Measurements from ENCODE around the gene KLHL29. TPM values are rescaled to one million over a fixed set of nuclear protein-coding genes. Genes with fewer than 3 reads are reported as not detected.

Gene KLHL29
- total and polyA plus RNA-seq, 5 donors from 2014 or later, result 0.09 to 1.3 (median 0.24) TPM

DNA sequence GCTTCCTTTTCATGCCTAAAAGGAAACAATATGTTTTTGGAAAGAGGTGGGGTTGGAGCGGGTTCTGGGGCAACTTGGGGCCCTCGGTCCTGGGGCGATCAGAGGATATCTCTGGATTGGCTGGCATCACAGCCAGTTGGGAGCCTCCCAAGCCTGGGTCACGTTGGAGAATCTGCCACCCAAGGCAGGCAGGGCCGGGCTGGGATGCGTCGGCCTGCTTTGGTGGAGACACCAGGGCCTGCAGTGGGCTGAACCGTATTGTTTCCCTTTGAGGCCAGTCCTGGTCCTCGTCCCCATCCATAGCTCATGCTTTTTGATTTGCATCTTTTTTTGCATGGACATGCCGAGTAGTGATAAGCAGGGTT is 306.1 kb downstream of the KLHL29 start:
- H3K27ac ChIP-seq (ENCODE audit: insufficient read depth, low read length, poor library complexity, severe bottlenecking), result no peak overlapping the region
- H3K4me1 ChIP-seq (ENCODE audit: control insufficient read depth, insufficient read depth, low read length, poor library complexity, severe bottlenecking), result no peaks in the 10 kb centered on the region
- Mint-ChIP-seq H3K27me3 (no peaks in the 10 kb centered on the region), H3K4me1 (peaks cover 0 to 3% (median 0%) of the 10 kb centered on the region in 4 donors), H3K27ac (no peak overlapping the region), H3K9me3 (no peaks in the 10 kb centered on the region), H3K36me3 (peaks cover 8% of the 10 kb centered on the region), H3K4me3 (no peak overlapping the region)
- DNase-seq, result no peak
- no peak overlapping the region for H3K4me3 ChIP-seq (ENCODE audit: low read depth, low read length)
- H3K36me3 ChIP-seq (ENCODE audit: control insufficient read depth, insufficient read depth, low read length), result no peaks in the 10 kb centered on the region
- no peaks in the 10 kb centered on the region for H3K27me3 ChIP-seq (ENCODE audit: control insufficient read depth, insufficient read depth, low read length)
- no peak for ATAC-seq (ENCODE audit: low read depth in 2 of 2)
- no peaks in the 10 kb centered on the region for H3K9me3 ChIP-seq (ENCODE audit: control insufficient read depth in 2 of 2, low read length in 2 of 2)

DNA sequence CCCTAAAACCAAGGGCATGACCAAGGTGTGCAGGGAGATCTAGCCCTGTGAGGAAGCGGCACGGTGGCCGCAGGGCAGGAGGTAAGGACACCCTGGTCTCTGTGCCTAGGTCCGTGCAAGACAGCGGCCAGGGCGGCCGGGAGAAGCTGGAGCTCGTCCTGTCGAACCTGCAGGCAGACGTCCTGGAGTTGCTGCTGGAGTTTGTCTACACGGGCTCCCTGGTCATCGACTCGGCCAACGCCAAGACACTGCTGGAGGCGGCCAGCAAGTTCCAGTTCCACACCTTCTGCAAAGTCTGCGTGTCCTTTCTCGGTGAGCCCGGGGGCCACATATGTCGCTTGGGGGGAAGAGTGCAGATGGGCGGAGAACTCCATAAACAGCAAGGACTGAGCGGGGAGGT is 306.6 kb downstream of the KLHL29 start:
- Mint-ChIP-seq H3K4me3 (no peak overlapping the region), H3K36me3 (peaks cover 8% of the 10 kb centered on the region), H3K9me3 (no peaks in the 10 kb centered on the region), H3K27ac (no peak overlapping the region), H3K4me1 (peaks cover 0 to 3% (median 0%) of the 10 kb centered on the region in 4 donors), H3K27me3 (no peaks in the 10 kb centered on the region)
- no peak overlapping the region for H3K27ac ChIP-seq (ENCODE audit: insufficient read depth, low read length, poor library complexity, severe bottlenecking)
- H3K36me3 ChIP-seq (ENCODE audit: control insufficient read depth, insufficient read depth, low read length), result no peaks in the 10 kb centered on the region
- H3K9me3 ChIP-seq (ENCODE audit: control insufficient read depth in 2 of 2, low read length in 2 of 2), result no peaks in the 10 kb centered on the region
- no peak for DNase-seq
- H3K4me3 ChIP-seq (ENCODE audit: low read depth, low read length), result no peak overlapping the region
- no peaks in the 10 kb centered on the region for H3K4me1 ChIP-seq (ENCODE audit: control insufficient read depth, insufficient read depth, low read length, poor library complexity, severe bottlenecking)
- ATAC-seq (ENCODE audit: low read depth in 2 of 2), result no peak
- no peaks in the 10 kb centered on the region for H3K27me3 ChIP-seq (ENCODE audit: control insufficient read depth, insufficient read depth, low read length)

DNA sequence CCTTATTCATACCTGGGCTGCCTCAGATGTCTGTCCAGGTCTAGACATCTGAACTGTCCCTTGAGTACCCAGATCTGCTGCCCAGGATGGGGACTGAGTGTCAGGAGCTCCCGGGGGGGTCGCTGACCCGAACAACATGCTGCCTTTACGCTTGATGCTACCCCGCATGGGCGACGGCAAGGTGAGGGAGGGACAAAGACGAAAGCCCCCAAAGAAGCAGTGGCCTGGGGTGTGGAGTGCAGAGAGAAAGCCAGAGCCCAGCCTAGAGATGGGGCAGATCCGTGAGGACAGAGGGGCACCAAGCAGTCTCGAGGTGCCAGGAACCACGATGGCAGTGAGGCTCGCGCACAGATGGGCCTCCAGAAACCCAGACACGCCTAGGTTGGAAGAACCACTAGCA is 307.3 kb downstream of the KLHL29 start:
- Histone ChIP-seq H3K27ac (ENCODE audit: insufficient read depth, low read length, poor library complexity, severe bottlenecking) (no peak overlapping the region), H3K4me1 (ENCODE audit: control insufficient read depth, insufficient read depth, low read length, poor library complexity, severe bottlenecking) (no peaks in the 10 kb centered on the region), H3K27me3 (ENCODE audit: control insufficient read depth, insufficient read depth, low read length) (no peaks in the 10 kb centered on the region), H3K4me3 (ENCODE audit: low read depth, low read length) (no peak overlapping the region), H3K36me3 (ENCODE audit: control insufficient read depth, insufficient read depth, low read length) (no peaks in the 10 kb centered on the region), H3K9me3 (ENCODE audit: control insufficient read depth in 2 of 2, low read length in 2 of 2) (no peaks in the 10 kb centered on the region)
- DNase-seq (no peak), ATAC-seq (ENCODE audit: low read depth in 2 of 2) (no peak)
- H3K4me3 Mint-ChIP-seq, result no peak overlapping the region
- H3K4me1 Mint-ChIP-seq, result peaks cover 0 to 3% (median 0%) of the 10 kb centered on the region in 4 donors
- H3K27me3 Mint-ChIP-seq, result no peaks in the 10 kb centered on the region
- no peaks in the 10 kb centered on the region for H3K9me3 Mint-ChIP-seq
- peaks cover 8% of the 10 kb centered on the region for H3K36me3 Mint-ChIP-seq
- no peak overlapping the region for H3K27ac Mint-ChIP-seq

DNA sequence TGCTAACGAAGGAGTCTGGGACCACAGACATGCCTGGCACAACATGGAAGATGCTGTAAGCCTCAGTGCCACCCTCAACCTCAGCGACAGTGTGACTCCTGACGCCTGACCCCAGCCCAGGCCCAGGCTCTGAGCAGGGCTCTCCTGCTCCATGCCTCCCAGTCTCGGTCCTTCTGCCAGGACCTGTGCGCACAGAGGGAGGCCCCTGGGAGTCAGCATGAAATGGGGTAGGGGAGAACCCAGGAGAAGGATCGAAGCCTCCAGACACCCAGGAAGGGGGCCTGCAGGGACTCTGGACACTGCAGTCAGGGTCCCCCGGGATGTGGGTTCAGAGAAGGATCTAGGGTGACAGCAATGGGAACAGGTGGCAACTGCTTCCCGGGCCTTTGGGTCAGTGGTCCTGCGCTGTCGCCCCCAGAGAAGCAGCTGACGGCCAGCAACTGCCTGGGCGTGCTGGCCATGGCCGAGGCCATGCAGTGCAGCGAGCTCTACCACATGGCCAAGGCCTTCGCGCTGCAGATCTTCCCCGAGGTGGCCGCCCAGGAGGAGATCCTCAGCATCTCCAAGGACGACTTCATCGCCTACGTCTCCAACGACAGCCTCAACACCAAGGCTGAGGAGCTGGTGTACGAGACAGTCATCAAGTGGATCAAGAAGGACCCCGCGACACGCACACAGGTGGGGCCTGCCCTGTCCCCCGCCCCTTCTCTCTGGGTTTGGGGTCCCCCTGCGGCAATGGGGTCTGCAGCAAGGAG is 308.0 kb downstream of the KLHL29 start:
- Histone ChIP-seq H3K9me3 (ENCODE audit: control insufficient read depth in 2 of 2, low read length in 2 of 2) (no peaks in the 10 kb centered on the region), H3K4me1 (ENCODE audit: control insufficient read depth, insufficient read depth, low read length, poor library complexity, severe bottlenecking) (no peaks in the 10 kb centered on the region), H3K27ac (ENCODE audit: insufficient read depth, low read length, poor library complexity, severe bottlenecking) (no peak overlapping the region), H3K4me3 (ENCODE audit: low read depth, low read length) (no peak overlapping the region), H3K36me3 (ENCODE audit: control insufficient read depth, insufficient read depth, low read length) (no peaks in the 10 kb centered on the region), H3K27me3 (ENCODE audit: control insufficient read depth, insufficient read depth, low read length) (no peaks in the 10 kb centered on the region)
- no peak for DNase-seq
- ATAC-seq (ENCODE audit: low read depth in 2 of 2), result no peak
- Mint-ChIP-seq H3K36me3 (peaks cover 8% of the 10 kb centered on the region), H3K9me3 (no peaks in the 10 kb centered on the region), H3K4me1 (peaks cover 0 to 3% (median 0%) of the 10 kb centered on the region in 4 donors), H3K27ac (no peak overlapping the region), H3K4me3 (no peak overlapping the region), H3K27me3 (no peaks in the 10 kb centered on the region)

DNA sequence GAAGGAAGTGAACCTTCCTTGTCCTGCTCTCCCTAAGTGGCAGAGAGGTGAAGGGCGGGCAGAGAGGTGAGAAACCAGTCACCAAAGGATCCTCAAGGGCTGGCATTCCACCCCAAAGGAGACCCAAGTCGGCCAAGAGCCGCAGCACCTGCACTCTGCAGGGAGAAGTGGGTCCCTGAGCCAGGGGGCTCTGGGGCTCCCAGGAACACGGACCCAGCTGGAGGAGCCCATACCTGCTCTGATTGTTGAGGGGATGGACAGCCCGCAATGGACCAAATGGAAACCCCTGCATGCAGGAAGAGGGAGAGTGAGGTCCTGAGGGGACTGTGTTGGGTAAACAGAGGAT is 308.6 kb downstream of the KLHL29 start:
- Mint-ChIP-seq H3K4me1 (peaks cover 0 to 3% (median 0%) of the 10 kb centered on the region in 4 donors), H3K36me3 (peaks cover 8% of the 10 kb centered on the region), H3K27ac (no peak overlapping the region), H3K4me3 (no peak overlapping the region), H3K9me3 (no peaks in the 10 kb centered on the region), H3K27me3 (no peaks in the 10 kb centered on the region)
- H3K27me3 ChIP-seq (ENCODE audit: control insufficient read depth, insufficient read depth, low read length), result no peaks in the 10 kb centered on the region
- no peaks in the 10 kb centered on the region for H3K36me3 ChIP-seq (ENCODE audit: control insufficient read depth, insufficient read depth, low read length)
- no peaks in the 10 kb centered on the region for H3K9me3 ChIP-seq (ENCODE audit: control insufficient read depth in 2 of 2, low read length in 2 of 2)
- H3K4me1 ChIP-seq (ENCODE audit: control insufficient read depth, insufficient read depth, low read length, poor library complexity, severe bottlenecking), result no peaks in the 10 kb centered on the region
- ATAC-seq (ENCODE audit: low read depth in 2 of 2), result no peak
- no peak overlapping the region for H3K27ac ChIP-seq (ENCODE audit: insufficient read depth, low read length, poor library complexity, severe bottlenecking)
- no peak overlapping the region for H3K4me3 ChIP-seq (ENCODE audit: low read depth, low read length)
- no peak for DNase-seq

DNA sequence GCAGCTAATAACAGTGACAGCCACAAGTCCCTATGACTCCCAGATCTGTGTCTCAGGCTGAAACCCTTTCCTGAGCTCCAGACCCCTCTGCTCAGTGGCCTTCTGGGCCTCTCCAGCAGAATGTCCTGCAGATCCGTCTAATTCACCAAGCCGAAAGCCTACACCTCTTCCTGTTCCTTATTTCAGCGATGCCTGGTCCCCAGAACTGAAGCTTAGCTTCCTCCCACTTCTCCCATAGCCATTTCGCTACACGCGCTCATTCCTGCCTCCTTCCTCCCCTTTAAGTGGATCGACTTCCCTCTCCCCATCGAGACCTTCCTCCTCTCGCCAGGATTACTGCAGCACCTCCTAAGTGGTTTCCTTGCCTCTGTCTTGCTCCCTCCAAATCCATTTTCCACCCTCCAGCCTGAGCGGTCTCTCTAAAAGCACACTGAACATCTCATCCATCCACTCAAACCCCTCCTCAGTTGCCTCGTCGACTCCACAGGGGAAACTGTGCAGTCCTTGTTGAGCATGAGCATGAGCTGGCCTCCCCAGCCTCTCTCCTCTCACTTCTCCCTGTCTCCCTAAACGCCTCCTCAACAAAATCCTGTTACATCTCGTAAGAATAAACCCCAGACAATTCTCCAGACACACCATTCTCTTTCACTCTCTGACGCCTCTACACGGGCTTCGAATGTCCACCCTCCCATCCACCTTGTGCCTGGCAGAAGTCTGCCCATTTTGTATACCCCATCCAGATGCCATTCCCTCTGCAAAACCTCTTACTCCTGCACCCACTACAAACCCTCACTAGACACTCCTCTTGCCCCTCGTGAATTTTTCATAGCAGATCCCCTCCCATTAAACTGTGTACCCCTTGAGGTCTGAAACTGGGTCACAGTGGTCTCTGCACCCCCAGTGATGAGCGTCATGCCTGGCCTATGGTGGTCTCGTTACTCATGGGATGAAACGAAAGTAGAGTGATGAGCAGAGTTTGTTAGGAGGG is 309.4 kb downstream of the KLHL29 start:
- H3K27ac Mint-ChIP-seq, result peak overlapping the region in 1 of 3 donors; percentile 79
- no peak for ATAC-seq (ENCODE audit: low read depth in 2 of 2)
- H3K36me3 ChIP-seq (ENCODE audit: control insufficient read depth, insufficient read depth, low read length), result no peaks in the 10 kb centered on the region

DNA sequence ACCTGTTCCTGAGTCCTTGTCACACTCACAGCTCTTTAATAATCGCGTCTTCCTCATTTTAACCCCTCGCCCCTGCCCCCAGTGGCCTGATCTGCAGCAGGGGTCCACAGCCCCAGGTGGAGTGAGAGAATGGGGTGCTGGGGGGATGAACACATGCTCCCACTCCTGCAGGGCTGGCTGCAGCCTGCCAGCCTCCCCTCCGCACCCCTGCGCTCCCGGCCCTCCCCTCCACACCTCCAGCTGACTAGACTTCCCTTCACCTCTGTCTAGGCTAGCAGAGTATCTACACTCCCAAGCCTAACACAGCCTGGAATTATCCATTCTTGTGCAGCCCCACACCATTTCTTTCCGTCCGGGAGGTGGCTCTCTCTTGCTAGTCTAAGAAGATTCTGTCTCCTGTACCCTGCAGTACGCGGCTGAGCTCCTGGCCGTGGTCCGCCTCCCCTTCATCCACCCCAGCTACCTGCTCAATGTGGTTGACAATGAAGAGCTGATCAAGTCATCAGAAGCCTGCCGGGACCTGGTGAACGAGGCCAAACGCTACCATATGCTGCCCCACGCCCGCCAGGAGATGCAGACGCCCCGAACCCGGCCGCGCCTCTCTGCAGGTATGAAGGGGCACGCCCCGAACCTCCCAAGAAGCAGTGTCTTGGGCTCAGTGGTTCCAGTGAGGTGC is 310.4 kb downstream of the KLHL29 start:
- ATAC-seq (ENCODE audit: low read depth in 2 of 2) (no peak), DNase-seq (no peak)
- H3K36me3 Mint-ChIP-seq, result peaks cover 16% of the 10 kb centered on the region
- no peaks in the 10 kb centered on the region for H3K27me3 Mint-ChIP-seq
- Histone ChIP-seq H3K27me3 (ENCODE audit: control insufficient read depth, insufficient read depth, low read length) (no peaks in the 10 kb centered on the region), H3K9me3 (ENCODE audit: control insufficient read depth in 2 of 2, low read length in 2 of 2) (no peaks in the 10 kb centered on the region), H3K36me3 (ENCODE audit: control insufficient read depth, insufficient read depth, low read length) (no peaks in the 10 kb centered on the region), H3K4me1 (ENCODE audit: control insufficient read depth, insufficient read depth, low read length, poor library complexity, severe bottlenecking) (no peaks in the 10 kb centered on the region), H3K4me3 (ENCODE audit: low read depth, low read length) (no peak overlapping the region), H3K27ac (ENCODE audit: insufficient read depth, low read length, poor library complexity, severe bottlenecking) (no peak overlapping the region)
- H3K4me3 Mint-ChIP-seq, result peak overlapping the region in 1 of 4 donors; percentile 54
- H3K9me3 Mint-ChIP-seq, result no peaks in the 10 kb centered on the region
- no peak overlapping the region for H3K27ac Mint-ChIP-seq
- peaks cover 0 to 3% (median 0%) of the 10 kb centered on the region in 4 donors for H3K4me1 Mint-ChIP-seq

More for the DNA sequence above, 309.4 kb downstream of the KLHL29 start:
- no peak overlapping the region for H3K4me3 ChIP-seq (ENCODE audit: low read depth, low read length)
- peak overlapping the region in 2 of 4 donors; percentile 3 to 8 for H3K4me3 Mint-ChIP-seq
- H3K4me1 Mint-ChIP-seq, result peaks cover 0 to 3% (median 0%) of the 10 kb centered on the region in 4 donors
- no peak for DNase-seq
- peaks cover 8% of the 10 kb centered on the region for H3K36me3 Mint-ChIP-seq
- no peaks in the 10 kb centered on the region for H3K9me3 ChIP-seq (ENCODE audit: control insufficient read depth in 2 of 2, low read length in 2 of 2)
- no peak overlapping the region for H3K27ac ChIP-seq (ENCODE audit: insufficient read depth, low read length, poor library complexity, severe bottlenecking)
- H3K4me1 ChIP-seq (ENCODE audit: control insufficient read depth, insufficient read depth, low read length, poor library complexity, severe bottlenecking), result no peaks in the 10 kb centered on the region
- no peaks in the 10 kb centered on the region for H3K9me3 Mint-ChIP-seq
- no peaks in the 10 kb centered on the region for H3K27me3 ChIP-seq (ENCODE audit: control insufficient read depth, insufficient read depth, low read length)
- H3K27me3 Mint-ChIP-seq, result no peaks in the 10 kb centered on the region
